ENCODE results near the gene ZDHHC14. TPM values are rescaled to one million over a fixed set of nuclear protein-coding genes. Genes with fewer than 3 reads are reported as not detected.

ZDHHC14 gene
- total and polyA plus RNA-seq, 2 experiments from 2014 or later = 3.0 to 7.4 TPM

GRCh38 chr6:157715728-157716164 lies 334.8 kb downstream of the ZDHHC14 start (continued):
- TF ChIP-seq, protein P1, sequence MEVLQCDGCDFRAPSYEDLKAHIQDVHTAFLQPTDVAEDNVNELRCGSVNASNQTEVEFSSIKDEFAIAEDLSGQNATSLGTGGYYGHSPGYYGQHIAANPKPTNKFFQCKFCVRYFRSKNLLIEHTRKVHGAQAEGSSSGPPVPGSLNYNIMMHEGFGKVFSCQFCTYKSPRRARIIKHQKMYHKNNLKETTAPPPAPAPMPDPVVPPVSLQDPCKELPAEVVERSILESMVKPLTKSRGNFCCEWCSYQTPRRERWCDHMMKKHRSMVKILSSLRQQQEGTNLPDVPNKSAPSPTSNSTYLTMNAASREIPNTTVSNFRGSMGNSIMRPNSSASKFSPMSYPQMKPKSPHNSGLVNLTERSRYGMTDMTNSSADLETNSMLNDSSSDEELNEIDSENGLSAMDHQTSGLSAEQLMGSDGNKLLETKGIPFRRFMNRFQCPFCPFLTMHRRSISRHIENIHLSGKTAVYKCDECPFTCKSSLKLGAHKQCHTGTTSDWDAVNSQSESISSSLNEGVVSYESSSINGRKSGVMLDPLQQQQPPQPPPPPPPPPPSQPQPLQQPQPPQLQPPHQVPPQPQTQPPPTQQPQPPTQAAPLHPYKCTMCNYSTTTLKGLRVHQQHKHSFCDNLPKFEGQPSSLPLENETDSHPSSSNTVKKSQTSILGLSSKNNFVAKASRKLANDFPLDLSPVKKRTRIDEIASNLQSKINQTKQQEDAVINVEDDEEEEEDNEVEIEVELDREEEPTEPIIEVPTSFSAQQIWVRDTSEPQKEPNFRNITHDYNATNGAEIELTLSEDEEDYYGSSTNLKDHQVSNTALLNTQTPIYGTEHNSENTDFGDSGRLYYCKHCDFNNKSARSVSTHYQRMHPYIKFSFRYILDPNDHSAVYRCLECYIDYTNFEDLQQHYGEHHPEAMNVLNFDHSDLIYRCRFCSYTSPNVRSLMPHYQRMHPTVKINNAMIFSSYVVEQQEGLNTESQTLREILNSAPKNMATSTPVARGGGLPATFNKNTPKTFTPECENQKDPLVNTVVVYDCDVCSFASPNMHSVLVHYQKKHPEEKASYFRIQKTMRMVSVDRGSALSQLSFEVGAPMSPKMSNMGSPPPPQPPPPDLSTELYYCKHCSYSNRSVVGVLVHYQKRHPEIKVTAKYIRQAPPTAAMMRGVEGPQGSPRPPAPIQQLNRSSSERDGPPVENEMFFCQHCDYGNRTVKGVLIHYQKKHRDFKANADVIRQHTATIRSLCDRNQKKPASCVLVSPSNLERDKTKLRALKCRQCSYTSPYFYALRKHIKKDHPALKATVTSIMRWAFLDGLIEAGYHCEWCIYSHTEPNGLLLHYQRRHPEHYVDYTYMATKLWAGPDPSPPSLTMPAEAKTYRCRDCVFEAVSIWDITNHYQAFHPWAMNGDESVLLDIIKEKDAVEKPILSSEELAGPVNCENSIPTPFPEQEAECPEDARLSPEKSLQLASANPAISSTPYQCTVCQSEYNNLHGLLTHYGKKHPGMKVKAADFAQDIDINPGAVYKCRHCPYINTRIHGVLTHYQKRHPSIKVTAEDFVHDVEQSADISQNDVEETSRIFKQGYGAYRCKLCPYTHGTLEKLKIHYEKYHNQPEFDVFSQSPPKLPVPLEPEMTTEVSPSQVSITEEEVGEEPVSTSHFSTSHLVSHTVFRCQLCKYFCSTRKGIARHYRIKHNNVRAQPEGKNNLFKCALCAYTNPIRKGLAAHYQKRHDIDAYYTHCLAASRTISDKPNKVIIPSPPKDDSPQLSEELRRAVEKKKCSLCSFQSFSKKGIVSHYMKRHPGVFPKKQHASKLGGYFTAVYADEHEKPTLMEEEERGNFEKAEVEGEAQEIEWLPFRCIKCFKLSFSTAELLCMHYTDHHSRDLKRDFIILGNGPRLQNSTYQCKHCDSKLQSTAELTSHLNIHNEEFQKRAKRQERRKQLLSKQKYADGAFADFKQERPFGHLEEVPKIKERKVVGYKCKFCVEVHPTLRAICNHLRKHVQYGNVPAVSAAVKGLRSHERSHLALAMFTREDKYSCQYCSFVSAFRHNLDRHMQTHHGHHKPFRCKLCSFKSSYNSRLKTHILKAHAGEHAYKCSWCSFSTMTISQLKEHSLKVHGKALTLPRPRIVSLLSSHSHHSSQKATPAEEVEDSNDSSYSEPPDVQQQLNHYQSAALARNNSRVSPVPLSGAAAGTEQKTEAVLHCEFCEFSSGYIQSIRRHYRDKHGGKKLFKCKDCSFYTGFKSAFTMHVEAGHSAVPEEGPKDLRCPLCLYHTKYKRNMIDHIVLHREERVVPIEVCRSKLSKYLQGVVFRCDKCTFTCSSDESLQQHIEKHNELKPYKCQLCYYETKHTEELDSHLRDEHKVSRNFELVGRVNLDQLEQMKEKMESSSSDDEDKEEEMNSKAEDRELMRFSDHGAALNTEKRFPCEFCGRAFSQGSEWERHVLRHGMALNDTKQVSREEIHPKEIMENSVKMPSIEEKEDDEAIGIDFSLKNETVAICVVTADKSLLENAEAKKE (CRISPR knock-in tag; IDR thresholded peaks at IDR 0.05) = no peak

GRCh38 chr6:157716251-157716995 lies 335.4 kb downstream of the ZDHHC14 start:
- H3K9me2 ChIP-seq (ENCODE audit: insufficient read depth) = 0 out of 2 replicates have a peak, but pooled peaks cover 5% of the 10 kb centered on the region
- H3K27me3 ChIP-seq (ENCODE audit: insufficient read depth) = no peaks in the 10 kb centered on the region
- ATAC-seq (no peak), DNase-seq (ENCODE audit: low spot score) (no peak)
- peaks cover 15% of the 10 kb centered on the region for H3K27me3 Mint-ChIP-seq (ENCODE audit: insufficient read depth, low read depth, poor library complexity)
- no peaks in the 10 kb centered on the region for H3K79me2 ChIP-seq (replicated peaks; ENCODE audit: insufficient read depth)
- no peak overlapping the region for H3K4me3 Mint-ChIP-seq
- H3K4me1 ChIP-seq (ENCODE audit: insufficient read depth) = peaks cover 12% of the 10 kb centered on the region; the same call in 1 of the 2 replicates
- H3K9me3 Mint-ChIP-seq = no peaks in the 10 kb centered on the region
- H2AFZ ChIP-seq = peak overlapping the region; percentile 85
- peaks cover 35% of the 10 kb centered on the region for H3K4me1 Mint-ChIP-seq
- no peak overlapping the region for H3K4me3 ChIP-seq
- H3K27ac Mint-ChIP-seq = no peak overlapping the region
- H3K4me2 ChIP-seq = no peak overlapping the region
- H3K36me3 ChIP-seq (ENCODE audit: insufficient read depth) = no peaks in the 10 kb centered on the region; the same call in 1 of the 2 replicates
- no peak overlapping the region for H3K27ac ChIP-seq (ENCODE audit: low read depth)
- no peaks in the 10 kb centered on the region for H3K36me3 Mint-ChIP-seq (ENCODE audit: low read depth)
- no peaks in the 10 kb centered on the region for H3F3A ChIP-seq (replicated peaks; ENCODE audit: low read depth)
- H4K20me1 ChIP-seq (replicated peaks; ENCODE audit: insufficient read depth) = no peaks in the 10 kb centered on the region
- TF ChIP-seq JUNB (IDR thresholded peaks at IDR 0.05; ENCODE audit: unreplicated experiment) (no peak), ZNF331 (CRISPR knock-in tag; IDR thresholded peaks at IDR 0.05; ENCODE audit: low read depth) (no peak), CREB1 (CRISPR knock-in tag; IDR thresholded peaks at IDR 0.05; ENCODE audit: low read depth) (no peak), ZNF114 (CRISPR knock-in tag; IDR thresholded peaks at IDR 0.05) (no peak), EZH2phosphoT487 (IDR thresholded peaks at IDR 0.05; ENCODE audit: unreplicated experiment) (no peak), POLR2AphosphoS5 (IDR thresholded peaks at IDR 0.05; ENCODE audit: low read depth) (no peak)
- TF ChIP-seq, protein P2, sequence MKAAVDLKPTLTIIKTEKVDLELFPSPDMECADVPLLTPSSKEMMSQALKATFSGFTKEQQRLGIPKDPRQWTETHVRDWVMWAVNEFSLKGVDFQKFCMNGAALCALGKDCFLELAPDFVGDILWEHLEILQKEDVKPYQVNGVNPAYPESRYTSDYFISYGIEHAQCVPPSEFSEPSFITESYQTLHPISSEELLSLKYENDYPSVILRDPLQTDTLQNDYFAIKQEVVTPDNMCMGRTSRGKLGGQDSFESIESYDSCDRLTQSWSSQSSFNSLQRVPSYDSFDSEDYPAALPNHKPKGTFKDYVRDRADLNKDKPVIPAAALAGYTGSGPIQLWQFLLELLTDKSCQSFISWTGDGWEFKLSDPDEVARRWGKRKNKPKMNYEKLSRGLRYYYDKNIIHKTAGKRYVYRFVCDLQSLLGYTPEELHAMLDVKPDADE (IDR thresholded peaks at IDR 0.05) = no peak
- TF ChIP-seq, protein P1 (CRISPR knock-in tag; IDR thresholded peaks at IDR 0.05) = no peak
